NCI-H2081 treated with DMSO at 0.1 percent for 48 hours (cell line): Measurements from ENCODE around the gene TRAF3.
A peak's percentile ranks its signal among the peaks of the same experiment; 100 is the strongest.

Source experiments
- DNase-seq: peaks from one replicate; lab custom pipeline; 2025; lab: John Stamatoyannopoulos, UW

Gene TRAF3

DNA sequence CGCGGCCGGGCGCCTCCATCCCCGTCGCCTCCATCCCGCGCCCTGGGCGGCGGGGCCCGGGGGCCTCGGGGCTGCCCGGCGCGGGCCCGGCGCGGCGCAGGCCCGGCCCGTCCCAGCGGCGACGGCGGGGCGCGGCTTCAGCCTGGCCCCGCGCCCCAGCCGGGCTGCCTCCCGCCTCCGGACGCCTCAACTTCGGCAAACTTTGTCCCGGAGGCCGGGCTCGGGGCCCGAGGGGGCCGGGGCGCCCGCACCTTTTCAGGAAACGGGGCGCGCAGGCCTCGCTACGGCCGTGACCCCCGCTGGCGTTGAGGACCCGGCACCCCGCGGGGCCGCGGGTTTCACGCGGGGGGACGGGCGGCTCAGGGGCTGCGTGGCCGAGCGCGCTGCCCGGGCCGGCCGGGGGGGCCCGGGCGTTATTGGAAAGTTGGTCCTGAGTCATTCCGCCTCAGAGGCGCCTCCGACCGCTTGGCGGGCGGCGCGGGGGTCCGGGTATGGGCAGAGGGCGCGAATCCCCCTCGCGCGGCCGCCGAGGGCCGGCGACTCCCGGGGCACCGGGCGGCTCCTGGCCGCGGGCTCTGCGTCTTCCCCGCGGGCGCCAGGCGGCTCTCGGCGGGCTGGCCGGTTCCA, 575 bp downstream of the TRAF3 start:
- DNase-seq: no peak

DNA sequence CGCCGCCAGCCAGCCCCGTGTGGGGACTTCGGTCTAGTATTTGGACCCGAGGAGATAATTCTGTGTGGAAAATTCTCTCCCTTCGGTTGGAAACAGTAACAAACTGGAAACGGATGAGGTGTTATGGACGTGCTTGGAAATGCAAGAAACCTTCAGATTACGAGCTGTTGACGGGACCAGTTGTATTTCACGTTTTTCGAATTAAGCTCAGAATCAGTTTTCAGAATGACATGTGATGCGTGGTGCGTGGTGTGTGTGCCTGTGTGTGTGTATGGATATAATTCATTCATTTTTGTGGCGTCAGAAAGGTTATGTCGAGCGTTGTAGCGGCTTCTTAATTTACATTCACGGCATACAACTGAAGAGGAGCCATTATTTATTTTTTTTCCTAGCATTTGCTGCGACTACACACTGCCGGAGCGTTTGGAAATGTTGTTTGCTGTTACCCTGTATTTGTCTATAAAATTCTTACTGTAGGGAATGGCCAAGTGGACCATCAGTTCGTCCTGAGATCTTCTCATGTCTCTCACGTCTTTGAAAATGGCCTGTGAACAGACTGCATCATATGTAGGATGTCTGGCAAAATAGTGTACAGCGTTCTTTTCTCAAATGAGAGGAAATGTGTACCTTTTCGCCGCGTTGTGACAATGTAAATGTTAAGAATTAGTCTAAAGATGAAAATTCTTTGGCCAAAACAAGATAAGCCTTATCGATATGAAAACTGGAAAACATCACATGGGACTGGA, 1.3 kb downstream of the TRAF3 start:
- no peak for DNase-seq

DNA sequence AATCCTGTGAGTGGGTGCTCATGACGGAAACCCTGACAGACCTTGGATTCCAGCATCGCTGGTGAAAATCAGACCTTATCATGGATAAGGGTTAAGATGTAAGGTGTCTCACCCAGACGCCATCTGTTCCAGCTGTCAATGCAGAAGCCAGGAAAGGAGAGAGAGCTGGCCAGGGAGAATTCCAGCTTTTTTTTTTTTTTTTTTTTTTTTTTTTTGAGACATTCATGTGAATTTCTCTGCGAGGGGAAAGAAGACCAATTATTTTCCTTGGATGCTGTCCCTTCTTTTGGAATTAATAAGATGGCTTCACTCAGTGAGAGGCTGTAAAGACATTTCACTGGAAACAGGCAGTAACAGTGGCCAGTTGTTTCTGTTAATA, 1.8 kb downstream of the TRAF3 start:
- no peak for DNase-seq

DNA sequence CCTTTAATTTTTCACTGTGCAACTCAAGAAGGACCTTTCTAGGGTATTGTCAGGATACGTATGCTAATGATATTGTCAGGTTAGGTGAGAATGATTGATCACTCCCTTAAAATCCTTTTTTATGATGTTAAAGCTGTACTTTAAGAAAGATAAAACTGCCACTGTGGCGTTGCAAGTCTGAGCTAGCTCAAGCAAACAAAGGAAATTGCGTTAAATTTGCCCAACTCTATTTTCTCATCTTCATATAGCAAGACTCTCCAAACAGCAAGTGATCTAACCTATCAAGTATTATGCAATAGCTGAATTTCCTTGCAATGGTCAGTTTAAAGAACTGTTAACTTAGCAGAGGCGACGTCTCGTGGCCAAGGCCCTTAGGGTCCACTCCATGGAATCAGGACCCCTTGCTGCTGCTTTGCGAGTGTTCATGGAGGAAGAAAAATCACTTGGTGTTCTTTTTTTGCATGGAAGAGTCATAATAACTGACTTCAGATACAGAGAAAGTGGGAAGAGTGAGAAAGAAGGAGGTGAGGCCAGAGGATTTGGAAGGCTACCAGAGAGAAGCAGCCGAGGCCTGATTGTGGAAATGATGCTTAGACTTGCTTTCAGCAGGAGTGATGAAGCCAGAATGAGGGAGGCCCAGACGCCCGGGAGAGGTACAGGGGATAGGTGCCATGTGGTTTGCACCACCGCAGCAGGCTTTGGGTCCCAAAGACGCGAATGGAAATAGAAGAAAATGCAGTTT, 2.5 kb downstream of the TRAF3 start:
- DNase-seq: no peak

DNA sequence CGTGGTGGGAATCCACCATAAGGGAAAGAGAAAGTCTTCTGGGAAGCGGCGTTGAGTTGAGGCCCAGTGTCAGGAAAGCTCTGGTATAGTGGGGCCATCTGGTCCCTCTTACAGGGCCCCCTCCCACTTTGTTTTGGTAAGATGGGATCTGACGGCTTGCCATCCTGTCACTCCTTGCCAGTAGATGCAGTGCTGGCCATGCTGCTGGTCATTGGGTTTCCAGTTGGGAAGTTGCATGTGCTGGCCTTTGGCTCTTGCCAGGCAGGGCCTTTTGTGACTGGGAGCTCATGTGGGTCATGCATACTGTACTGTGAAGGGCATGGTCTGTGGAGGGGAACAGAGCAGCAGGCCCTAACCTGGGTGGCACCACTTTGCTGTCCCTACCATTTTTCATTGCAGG, 3.8 kb downstream of the TRAF3 start:
- no peak for DNase-seq

DNA sequence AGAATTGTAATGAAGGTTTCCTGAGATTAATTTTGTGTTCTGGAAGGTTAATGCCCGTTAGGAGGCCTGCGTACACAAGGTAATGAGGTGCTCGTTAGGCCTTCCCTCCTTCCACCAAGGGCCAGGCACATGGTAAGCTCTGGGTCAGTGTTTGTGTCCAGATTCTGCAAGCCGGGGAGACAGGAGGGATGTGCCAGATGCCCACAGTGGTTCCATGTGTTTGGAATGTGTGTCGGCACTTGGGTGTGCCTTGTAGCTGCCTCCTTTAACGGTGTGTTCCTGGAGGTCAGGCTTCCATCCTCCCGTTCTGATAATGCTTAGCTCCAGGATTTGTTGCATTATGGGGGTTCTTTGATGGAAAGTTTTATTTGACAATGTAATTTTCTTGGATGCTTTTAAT, 5.7 kb downstream of the TRAF3 start:
- no peak for DNase-seq

DNA sequence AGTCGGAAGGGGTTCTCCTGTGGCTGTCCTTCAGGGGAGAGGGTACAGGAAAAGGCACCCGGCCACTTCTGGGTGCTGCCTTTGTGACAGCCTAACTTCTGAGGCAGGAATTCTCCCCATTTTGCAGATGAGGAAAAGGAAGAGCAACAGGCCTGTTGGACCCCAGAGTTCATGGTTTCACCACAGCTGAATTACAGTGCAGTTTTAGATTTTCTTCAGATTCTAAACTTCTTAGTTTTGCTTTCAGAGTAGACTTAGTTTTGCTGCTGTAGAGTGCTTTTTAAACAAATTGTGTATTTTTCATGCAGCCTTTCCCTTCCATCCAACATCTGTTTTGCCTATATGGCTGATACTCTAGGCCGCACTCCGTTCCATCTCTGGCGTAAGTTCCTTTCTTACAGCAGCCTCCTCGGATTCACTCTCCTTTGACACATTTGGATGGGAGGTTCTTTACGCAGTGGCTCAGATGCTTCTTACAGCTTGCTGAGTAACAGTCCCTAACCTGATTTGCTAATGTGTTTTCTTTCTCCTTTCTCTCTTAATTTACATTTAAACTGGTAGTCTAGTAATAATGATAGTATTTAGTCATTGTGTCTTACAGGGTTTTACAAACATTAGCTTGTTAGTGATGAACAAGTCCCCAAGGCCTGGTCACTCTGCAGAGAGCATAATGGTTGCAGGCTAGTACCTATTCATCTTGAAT, 7.8 kb downstream of the TRAF3 start:
- no peak for DNase-seq

DNA sequence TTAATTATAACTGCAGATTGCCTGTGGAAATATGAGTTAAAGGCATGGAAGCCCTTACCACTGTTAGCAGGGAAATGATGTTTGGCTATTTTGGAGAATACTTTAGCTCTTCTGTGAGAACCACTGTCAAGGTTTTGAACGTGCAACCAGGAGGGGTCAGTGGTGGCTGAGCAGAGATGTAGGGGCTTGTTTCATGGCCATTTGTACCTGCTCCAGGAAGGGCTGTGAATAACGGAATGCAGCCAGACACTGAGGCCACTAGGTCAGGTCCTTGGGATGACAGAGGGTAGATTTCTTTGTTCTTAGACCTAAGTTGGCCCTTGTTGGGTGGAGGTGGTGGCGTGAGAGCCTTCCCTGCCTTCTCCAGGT, 8.3 kb downstream of the TRAF3 start:
- no peak for DNase-seq

DNA sequence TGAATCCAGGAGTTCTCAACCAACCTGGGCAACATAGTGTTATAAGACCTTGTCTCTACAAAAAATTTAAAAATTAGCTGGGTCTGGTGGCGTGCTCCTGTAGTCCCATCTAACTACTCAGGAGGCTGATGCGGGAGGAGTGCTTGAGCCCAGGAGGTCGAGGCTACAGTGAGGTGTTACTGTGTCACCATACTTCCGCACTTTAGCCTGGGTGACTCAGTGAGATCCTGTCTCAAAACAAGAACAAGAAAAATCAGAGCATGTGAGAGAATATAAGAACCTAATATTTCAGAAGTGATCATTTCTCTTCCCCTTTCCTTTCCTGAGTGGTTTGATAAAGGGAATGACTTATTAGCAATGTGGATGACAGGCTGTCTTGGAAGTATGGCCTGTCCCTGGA, 9.5 kb downstream of the TRAF3 start:
- DNase-seq: no peak

DNA sequence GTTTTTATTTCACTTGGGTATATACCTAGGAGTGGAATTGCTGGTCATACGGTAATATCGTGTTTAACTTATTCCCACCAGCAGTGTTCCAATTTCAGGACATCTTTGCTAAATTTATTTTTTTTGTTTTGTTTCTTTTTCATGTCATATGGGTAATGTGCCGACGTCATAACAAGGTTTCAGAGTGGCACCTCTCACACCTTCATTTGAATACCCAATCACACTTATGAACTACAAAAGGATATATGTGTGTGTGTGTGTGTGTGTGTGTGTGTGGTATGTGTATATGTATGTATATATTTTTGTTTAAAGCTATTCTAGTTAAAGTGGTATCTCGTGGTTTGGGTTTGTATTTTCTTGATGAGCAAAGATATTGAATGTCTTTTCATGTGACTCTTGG, 12.1 kb downstream of the TRAF3 start:
- DNase-seq: no peak

DNA sequence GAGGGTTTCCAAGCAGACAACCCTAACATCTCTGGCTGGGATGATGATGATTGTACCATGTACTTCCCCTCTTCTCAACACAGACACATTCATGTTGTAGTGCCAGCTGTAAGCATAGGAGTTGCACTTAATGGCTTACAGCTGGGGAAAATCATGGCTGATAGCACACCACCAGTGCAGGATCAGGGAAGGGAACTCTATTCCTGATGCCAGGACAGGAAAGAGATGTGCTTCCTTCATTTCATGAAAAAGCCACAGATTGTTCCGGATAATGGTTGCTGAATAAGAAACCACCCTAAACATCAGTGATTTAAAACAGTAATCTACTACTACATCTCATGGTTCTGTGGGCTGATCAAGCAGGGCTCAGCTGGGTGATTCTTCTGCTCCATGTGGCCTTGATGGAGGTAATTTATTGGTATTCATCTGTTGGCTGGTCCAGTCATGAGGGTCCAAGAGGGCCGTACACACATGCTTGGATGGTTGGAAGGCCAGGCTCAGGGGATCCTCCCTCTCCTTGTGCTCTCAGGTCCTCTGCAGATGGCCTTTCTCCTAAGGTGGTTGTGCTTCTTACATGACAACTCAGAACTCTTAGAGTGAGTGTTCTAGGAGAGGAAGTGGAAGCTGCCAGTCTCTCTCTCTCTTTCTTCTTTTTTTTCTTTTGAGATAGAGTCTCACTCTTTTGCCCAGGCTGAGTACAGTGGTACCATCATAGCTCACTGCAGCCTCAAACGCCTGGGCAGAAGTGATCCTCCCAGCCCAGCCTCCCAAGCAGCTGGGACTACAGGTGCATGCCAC, 16.5 kb downstream of the TRAF3 start:
- no peak for DNase-seq

DNA sequence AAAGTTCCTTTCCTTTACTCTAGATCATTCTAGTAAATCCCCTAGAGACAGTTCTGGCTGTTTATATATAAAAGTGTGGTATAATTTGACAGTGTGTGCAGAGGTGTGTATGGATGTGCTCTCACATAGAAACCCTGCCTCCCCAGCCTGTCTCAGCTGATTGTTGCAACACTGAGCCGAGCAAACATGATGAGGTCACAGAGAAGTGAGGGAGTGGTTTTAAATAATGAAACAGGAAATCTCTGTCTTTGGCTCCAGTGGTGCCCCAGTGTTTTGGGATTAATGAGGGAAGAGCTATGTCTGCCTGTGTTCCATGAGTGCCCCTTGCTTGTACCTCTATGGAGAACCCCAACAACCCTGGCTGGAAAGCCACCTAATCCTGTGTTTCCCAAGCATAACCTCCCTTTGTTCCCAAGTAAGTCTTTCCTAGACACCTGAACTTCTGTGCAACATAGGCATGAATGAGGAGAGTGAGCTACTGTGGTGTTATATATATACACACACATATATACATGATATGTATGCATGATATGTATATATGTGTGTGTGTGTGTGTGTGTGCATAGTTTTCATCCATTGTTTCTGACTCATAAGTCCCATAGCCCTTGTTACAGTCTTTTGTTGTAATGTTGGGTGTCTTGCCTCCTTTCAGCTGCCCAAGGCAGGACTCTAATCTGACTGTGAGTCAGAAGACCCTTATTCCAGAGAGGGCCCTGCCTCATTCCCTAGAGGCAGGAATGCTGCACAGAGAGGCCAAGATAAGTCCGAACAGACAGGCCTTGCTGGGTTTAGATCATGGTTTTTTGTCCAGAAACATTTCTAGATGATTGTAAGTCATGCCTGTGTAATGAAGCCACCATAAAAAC, 18.0 kb downstream of the TRAF3 start:
- peak; percentile 60 for DNase-seq

DNA sequence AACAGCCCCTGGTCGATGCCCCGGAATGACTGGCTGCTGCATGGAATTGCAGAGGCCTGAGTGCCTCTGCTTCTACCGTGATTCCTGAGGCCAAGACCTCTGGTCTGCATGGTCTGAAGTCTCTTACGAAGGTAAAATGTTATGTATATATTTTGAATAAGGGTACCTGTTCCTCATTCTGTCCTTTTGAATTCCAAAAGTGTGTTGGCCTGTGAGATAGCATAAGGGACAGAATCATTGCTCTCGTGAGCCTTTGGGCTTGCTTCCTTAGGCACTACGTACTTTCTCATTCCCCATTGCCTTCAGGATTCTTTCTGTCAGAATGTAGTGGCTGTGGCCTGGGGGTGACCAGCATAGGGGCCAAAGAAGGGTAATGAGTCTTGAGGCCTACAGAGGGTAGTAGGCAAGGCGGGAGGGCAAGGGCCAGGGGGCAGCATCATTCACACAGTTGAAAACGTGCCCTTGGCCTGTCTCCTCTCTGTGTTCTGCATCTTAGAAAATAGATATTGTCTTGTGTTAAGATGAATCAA, 19.5 kb downstream of the TRAF3 start:
- no peak for DNase-seq

DNA sequence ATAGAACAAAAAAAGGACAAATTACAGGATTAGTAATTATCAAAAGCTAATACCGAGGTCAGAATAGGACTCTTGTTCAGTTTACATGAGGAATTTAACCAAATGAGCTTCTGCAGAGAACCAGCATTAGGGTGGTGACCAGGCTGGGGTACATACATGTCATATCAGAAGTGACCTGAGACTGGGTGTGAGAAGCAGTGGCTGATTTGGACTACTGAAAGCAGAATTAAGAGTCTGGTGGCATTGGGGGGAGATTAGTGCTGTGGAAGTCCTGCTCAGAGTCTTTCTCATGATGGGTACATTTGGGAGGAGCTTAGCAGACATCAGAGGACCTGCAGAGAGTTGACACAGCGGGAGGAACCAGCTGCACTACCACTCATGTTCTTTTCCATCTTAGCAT, 21.7 kb downstream of the TRAF3 start:
- no peak for DNase-seq

DNA sequence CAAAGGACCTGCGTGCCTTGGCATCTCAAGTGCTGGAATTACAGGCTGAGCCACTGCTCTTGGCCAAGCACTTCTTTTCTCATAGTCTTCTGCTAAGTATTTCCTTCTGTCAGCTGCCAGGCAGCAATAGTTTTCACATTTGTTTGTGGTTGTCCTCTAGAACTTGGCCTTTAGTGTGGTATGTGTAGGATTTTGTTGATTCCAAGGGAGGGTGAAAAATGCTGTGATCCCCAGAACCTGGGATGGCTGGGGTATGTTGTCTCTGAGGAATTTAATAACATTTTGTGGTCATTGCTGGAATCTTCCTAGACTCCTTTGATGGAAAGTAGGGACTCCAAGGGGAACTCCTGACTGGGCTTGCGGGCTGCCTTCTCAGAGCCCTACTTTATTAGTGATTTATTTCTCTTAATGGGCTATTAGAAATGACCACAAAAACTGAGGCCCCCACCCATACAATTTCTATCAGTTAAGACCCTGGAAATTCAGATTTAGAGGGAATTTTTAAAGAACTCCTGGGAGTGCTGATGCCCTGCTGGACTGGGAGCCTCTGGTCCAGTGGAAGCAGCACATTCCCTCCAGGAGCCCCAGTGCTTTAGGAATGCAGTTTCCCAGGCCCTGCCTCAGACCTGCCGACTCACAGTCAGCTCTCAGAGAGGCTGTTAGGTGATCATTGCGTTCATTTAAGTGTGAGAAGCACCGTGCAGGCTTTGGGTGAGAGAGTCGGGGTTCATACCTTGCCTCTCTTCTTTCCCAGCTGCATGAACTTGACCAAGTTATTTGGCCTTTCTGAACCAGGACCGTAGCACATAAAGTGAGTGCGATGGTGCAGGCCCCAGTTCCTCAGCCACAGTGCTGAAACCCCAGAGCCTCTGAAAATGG, 22.7 kb downstream of the TRAF3 start:
- DNase-seq: no peak

DNA sequence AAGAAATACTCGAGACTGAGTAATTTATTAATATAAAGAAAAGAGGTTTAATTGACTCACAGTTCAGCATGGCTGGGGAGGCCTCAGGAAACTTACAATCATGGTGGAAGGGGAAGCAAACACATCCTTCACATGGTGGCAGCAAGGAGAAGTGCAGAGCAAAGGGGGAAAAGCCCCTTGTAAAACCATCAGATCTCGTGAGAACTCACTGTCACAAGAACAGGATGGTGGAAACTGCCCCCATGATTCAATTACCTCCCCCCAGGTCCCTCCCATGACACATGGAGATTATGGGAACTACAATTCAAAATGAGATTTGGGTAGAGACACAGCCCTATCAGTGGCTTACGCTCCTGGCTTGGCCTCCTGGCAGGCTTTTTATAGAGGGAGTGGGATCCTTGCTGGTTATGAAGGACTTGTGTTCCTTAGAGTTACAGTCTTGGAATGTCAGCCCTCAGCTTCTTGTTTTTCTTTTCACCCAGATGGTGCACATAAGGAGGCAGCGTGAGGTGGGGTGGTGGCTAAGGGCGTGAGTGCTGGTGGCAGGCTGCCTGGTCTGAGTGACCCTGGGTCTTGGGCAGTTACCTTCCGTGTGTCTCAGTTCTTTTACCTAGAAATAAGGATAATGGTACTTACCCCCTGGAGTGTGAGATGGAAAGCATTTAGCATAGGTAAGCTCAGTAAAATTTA, 25.7 kb downstream of the TRAF3 start:
- no peak for DNase-seq

DNA sequence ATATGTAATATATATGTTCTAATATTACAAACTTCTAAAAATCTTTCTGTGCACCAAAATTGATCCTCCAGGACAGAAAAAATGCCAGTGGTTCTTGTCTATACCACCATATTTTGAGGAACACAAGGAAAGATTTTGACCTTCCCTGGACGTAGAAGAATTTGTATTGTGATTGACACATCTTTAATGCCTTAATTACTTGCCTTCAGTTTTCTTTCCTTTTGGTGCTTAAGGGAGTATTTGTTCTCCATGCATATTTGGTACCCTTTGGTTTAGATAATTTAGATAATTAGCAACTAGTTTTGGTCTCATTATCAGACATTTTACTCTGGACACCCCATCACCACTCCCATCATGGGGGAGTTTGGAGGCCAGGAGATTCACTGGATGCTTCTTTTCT, 27.6 kb downstream of the TRAF3 start:
- no peak for DNase-seq

DNA sequence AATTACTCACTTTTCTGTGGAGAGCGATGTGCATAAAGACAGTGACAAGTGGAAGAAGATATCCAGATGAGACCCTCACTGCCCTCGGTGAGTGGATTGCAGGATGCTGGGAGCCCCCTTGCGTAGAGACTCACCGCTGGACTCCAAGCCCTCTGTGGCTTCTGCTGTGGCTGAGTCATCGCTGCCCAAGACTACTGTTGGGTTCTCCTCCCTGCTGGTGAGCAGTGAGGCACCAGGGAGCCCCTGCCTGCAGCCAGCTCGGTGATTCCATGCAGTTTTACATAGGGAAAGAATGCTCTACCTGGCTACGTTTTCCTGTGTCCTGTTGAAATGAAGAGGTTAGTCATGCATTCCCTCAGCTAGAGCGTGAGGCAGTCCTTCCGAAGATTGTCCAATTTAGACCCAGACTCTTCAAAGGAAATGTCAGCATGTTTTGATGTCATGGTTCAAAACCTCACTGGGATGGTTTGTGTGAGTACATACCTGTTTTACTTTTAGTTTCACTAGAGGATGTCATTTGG, 28.2 kb downstream of the TRAF3 start:
- DNase-seq: no peak

DNA sequence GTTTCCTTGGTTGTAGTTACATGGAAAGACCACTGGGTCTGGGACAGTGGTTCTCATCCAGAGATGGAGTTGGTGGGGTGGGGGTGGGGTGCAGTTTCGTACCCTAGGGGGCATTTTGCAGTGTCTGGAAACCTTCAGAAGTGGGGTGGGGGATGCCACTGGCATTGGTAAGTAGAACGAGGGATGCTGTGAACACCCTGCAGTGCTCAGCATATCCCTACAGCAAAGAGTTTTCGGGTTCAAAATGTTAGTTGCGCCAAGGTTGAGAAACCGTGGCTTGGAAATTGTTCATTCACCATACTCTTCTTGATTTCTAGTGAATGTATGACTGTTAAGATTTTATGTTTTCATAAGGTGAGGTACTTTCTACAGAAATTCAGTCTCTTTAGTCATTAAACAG, 28.7 kb downstream of the TRAF3 start:
- DNase-seq: no peak
